Lower leg skin (tissue), 3 donors: Measurements from ENCODE around the gene MET.

ENCODE experiments used
- POLR2A ChIP-seq, 2 donors: fragments of 450-650 bp; IDR thresholded peaks; one replicate each; pipeline ENCODE4 v1.6.1; 2016 to 2017; ENCODE audit warnings: antibody characterized with exemption in 2 of 2, mild to moderate bottlenecking in 1 of 2, moderate library complexity in 1 of 2
- TF ChIP-seq, protein P1 (sequence below), 3 donors: fragments of 450-650 bp; IDR thresholded peaks; one replicate each; pipeline ENCODE4 v1.5.1; 2016; ENCODE audit warnings: antibody characterized with exemption in 3 of 3, mild to moderate bottlenecking in 3 of 3, moderate library complexity in 2 of 3

DNA sequence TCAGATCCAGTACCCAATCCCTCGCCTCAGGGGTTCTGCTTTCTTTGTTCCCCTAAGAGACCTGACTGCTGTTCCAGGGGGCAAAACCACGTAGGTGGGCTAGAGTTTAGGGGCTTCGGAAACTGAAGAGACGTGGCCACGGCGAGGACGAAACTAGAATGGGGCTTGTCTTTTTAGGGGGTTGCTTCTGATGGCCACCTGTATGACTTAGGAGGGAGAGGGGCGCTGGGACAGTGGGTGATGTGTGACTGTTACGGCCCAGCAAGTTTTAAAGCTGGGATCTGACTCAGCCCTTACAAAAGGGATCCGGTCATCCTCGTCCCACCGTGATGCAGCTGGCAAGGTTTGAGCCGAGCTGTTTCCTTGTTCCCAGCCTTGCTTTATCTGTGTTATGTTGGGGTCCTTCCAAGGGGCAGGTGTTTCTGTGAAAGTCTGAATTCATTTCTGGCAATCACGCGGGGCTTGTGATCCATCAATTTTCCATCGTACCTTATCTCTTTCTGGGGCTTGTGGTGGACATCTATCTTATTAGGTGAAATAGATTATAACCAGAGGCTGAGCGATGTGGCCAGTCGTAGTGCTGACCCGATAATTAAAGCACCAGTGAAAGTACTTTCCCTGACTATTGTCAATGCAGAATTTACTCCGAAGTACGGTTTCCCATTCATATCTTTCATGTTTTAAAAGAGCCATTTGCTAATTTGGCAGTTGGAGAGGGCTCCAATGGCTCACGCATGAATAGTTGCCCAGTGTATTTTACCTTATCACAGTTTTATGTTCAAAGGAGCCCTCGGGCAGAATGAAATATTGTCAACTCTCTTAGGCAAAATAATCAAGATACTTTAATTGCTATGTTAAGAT, 830 bp downstream of the MET start:
- TF ChIP-seq, protein P1, sequence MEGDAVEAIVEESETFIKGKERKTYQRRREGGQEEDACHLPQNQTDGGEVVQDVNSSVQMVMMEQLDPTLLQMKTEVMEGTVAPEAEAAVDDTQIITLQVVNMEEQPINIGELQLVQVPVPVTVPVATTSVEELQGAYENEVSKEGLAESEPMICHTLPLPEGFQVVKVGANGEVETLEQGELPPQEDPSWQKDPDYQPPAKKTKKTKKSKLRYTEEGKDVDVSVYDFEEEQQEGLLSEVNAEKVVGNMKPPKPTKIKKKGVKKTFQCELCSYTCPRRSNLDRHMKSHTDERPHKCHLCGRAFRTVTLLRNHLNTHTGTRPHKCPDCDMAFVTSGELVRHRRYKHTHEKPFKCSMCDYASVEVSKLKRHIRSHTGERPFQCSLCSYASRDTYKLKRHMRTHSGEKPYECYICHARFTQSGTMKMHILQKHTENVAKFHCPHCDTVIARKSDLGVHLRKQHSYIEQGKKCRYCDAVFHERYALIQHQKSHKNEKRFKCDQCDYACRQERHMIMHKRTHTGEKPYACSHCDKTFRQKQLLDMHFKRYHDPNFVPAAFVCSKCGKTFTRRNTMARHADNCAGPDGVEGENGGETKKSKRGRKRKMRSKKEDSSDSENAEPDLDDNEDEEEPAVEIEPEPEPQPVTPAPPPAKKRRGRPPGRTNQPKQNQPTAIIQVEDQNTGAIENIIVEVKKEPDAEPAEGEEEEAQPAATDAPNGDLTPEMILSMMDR (IDR thresholded peaks at IDR 0.05) = no peak
- no peak for TF ChIP-seq POLR2A (IDR thresholded peaks at IDR 0.05)
